Measurements from ENCODE around the gene CADPS2. TPM values are rescaled to one million over a fixed set of nuclear protein-coding genes. Genes with fewer than 3 reads are reported as not detected.

CADPS2 gene
- total and polyA plus RNA-seq, 10 of the 15 experiments (the other 5 are each of a cell fraction or from before 2014, with no cell fraction given): 0.05 to 7.5 (median 0.25) TPM

DNA sequence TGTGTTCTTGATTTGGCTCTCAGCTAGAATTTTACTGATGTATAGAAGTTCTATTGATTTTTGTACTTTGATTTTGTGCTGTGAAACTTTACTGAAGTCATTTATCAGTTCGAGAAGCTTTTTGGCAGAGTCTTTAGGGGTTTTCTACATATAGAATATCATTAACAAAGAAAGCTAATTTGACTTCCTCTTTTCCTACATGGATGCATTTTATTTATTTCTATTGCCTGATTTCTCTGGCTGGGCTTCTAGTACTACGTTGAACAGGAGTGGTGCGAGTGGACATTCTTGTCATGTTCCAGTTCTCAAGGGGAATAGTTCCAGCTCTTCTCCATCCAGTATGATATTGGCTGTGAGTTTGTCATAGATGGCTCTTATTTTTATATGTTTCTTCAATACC is 252.8 kb downstream of the CADPS2 start:
- DNase-seq (ENCODE audit: low read depth, low spot score): no peak
- ATAC-seq: peak; percentile 4; the same call in 1 of the 3 replicates
- 35% methylated on average over 3 of the region's 3 CpGs for WGBS (ENCODE audit: insufficient coverage, insufficient replicate concordance, low lambda C conversion rate, missing lambda C conversion rate)
- CTCF ChIA-PET: interaction anchor here (1.0 to 1.7 kb wide), 6 partner anchors 9 to 100 kb away, joined by 3 to 5 read pairs (median 4); no protein-coding TSS in a partner anchor
- in situ Hi-C loops (cut with MboI) (no loop called here), intact Hi-C loops (cut with micrococcal nuclease; ENCODE audit: unreplicated experiment) (loop anchor here (5.0 to 10.0 kb wide), 2 partner anchors 79 to 1249 kb away; no protein-coding TSS in a partner anchor)
- SMC1A ChIA-PET (ENCODE audit: uncharacterized antibody, unreplicated experiment): interaction anchor here (0.7 to 2.0 kb wide), 19 partner anchors 9 to 136 kb away, joined by 3 to 14 read pairs (median 5); no protein-coding TSS in a partner anchor
- TF ChIP-seq, protein P1, sequence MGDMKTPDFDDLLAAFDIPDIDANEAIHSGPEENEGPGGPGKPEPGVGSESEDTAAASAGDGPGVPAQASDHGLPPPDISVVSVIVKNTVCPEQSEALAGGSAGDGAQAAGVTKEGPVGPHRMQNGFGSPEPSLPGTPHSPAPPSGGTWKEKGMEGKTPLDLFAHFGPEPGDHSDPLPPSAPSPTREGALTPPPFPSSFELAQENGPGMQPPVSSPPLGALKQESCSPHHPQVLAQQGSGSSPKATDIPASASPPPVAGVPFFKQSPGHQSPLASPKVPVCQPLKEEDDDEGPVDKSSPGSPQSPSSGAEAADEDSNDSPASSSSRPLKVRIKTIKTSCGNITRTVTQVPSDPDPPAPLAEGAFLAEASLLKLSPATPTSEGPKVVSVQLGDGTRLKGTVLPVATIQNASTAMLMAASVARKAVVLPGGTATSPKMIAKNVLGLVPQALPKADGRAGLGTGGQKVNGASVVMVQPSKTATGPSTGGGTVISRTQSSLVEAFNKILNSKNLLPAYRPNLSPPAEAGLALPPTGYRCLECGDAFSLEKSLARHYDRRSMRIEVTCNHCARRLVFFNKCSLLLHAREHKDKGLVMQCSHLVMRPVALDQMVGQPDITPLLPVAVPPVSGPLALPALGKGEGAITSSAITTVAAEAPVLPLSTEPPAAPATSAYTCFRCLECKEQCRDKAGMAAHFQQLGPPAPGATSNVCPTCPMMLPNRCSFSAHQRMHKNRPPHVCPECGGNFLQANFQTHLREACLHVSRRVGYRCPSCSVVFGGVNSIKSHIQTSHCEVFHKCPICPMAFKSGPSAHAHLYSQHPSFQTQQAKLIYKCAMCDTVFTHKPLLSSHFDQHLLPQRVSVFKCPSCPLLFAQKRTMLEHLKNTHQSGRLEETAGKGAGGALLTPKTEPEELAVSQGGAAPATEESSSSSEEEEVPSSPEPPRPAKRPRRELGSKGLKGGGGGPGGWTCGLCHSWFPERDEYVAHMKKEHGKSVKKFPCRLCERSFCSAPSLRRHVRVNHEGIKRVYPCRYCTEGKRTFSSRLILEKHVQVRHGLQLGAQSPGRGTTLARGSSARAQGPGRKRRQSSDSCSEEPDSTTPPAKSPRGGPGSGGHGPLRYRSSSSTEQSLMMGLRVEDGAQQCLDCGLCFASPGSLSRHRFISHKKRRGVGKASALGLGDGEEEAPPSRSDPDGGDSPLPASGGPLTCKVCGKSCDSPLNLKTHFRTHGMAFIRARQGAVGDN (IDR thresholded peaks at IDR 0.05): 0 out of 2 replicates have a peak, but pooled peaks have one; percentile 17
- TF ChIP-seq CHD1 (IDR thresholded peaks at IDR 0.05; ENCODE audit: low read depth, low read length) (no peak), RBBP5 (conservative IDR thresholded peaks at IDR 0.05) (no peak), MTA2 (IDR thresholded peaks at IDR 0.05; ENCODE audit: low read depth) (peak; percentile 56; the same call in 1 of the 2 replicates), SPI1 (IDR thresholded peaks at IDR 0.05; ENCODE audit: borderline replicate concordance, insufficient read depth, low read depth, low read length) (peak; percentile 63; the same call in 1 of the 2 replicates), IKZF1 (conservative IDR thresholded peaks at IDR 0.05) (0 out of 2 replicates have a peak, but pooled peaks have one; percentile 27), IKZF2 (IDR thresholded peaks at IDR 0.05) (peak; percentile 25 to 57; a peak in 2 of 4 replicates), ESRRA (IDR thresholded peaks at IDR 0.05; ENCODE audit: low read length) (no peak)
- H4K20me1 ChIP-seq (ENCODE audit: control insufficient read depth, insufficient read depth): no peaks in the 10 kb centered on the region
- BruUV-seq (replicated peaks): no TSS peak
- RAD21 ChIA-PET (ENCODE audit: unreplicated experiment): interaction anchor here (0.6 to 2.4 kb wide), 7 partner anchors 10 to 34 kb away, joined by 3 to 11 read pairs (median 5); no protein-coding TSS in a partner anchor
- H3K4me3 ChIP-seq: no peak overlapping the region
- POLR2A ChIA-PET: interaction anchor here (1.0 to 1.3 kb wide), 3 partner anchors 13 to 37 kb away, joined by 3 to 4 read pairs (median 3); no protein-coding TSS in a partner anchor
- no peaks in the 10 kb centered on the region for H3K4me1 ChIP-seq (ENCODE audit: control insufficient read depth, insufficient read depth, low read length)
- H3K79me2 ChIP-seq (ENCODE audit: control insufficient read depth, insufficient read depth, low read length): no peaks in the 10 kb centered on the region
- H2AFZ ChIP-seq (ENCODE audit: control insufficient read depth, low read depth, low read length): no peak overlapping the region
- H3K27me3 ChIP-seq (replicated peaks in 1 of 2; ENCODE audit: control insufficient read depth in 2 of 2, insufficient read depth in 2 of 2, low read length in 1 of 2): no peaks in the 10 kb centered on the region
- H3K9ac ChIP-seq (ENCODE audit: control insufficient read depth, insufficient read depth, low read length): no peak overlapping the region
- no peaks in the 10 kb centered on the region for H3K9me3 ChIP-seq (replicated peaks; ENCODE audit: control insufficient read depth, insufficient read depth, low read length)
- H3K27ac ChIP-seq (ENCODE audit: control insufficient read depth, insufficient read depth): no peak overlapping the region
- no peaks in the 10 kb centered on the region for H3K36me3 ChIP-seq (ENCODE audit: control insufficient read depth in 2 of 2, insufficient read depth in 2 of 2, low read length in 1 of 2)
- H3K4me2 ChIP-seq (ENCODE audit: control insufficient read depth, insufficient read depth): no peak overlapping the region
- no peak for FAIRE-seq
